Transverse colon (tissue), 4 donors: ENCODE results near the gene NDUFS7.
A peak's percentile ranks its signal among the peaks of the same experiment; 100 is the strongest.

Experiments
- EP300 ChIP-seq: sonication (generic); formaldehyde crosslinking; IDR thresholded peaks from one replicate; pipeline ENCODE4 v1.6.1; 2017; ENCODE audit warnings: antibody characterized with exemption, low read depth
- POLR2A ChIP-seq: fragments of 450-650 bp; IDR thresholded peaks from one replicate; pipeline ENCODE4 v1.6.1; 2016; ENCODE audit warnings: antibody characterized with exemption, mild to moderate bottlenecking, moderate library complexity
- POLR2AphosphoS5 ChIP-seq, 3 donors: sonication (generic); formaldehyde crosslinking; IDR thresholded peaks; one replicate each; pipeline ENCODE4 v1.6.1; 2016; ENCODE audit warnings: antibody characterized with exemption in 3 of 3
- TF ChIP-seq, protein P1 (sequence below), 5 experiments: fragments of 200-600 bp in 3 of 5; fragments of 450-650 bp in 2 of 5; sonication (generic) in 3 of 5; IDR thresholded peaks; 1 replicate in 2 of 5; 2 replicates in 3 of 5; pipeline ENCODE4 v1.5.1; 2016 to 2017; ENCODE audit warnings: antibody characterized with exemption in 5 of 5, inconsistent platforms in 3 of 5, mild to moderate bottlenecking in 2 of 5, moderate library complexity in 1 of 5

DNA sequence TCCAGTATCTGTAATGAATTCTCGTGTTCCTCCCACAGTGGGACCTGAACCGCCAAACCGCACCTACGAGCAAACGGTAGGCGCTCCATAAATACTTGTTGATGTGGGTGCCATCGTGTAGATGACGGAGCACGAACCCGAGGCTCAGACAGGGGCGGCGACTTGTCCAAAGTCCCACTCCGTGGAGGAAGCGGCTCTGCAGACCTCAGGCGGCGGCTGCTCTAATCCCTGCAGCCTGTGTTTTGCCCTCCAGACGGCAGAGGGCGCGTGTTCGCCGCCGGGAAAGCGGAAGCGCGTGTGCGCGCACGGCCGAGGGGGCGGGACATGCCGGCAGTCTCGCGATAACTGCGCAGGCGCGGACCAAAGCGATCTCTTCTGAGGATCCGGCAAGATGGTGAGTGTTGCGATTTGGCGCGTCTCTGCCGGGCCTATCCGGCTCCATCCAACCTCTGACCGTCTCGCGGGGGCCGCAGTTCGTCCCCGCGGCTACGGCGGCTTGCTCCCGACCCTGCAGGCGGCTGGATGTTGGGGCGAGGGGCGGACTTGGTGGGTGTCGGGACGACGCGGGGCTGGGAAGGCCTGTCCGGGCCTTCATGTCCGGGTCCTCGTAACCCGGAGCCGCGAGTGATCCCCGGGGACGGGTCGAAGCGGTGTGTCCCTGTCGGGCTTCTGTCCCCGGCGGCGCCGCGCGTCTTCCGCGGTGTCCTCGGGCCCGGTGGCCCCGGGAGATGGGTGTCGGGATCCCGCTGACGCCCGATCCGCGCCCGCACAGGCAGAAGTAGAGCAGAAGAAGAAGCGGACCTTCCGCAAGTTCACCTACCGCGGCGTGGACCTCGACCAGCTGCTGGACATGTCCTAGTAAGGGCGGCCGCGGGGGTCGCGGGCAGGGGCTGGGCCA, 54.6 kb downstream of the NDUFS7 start, which contains the start of gene RPS15:
- TF ChIP-seq, protein P1, sequence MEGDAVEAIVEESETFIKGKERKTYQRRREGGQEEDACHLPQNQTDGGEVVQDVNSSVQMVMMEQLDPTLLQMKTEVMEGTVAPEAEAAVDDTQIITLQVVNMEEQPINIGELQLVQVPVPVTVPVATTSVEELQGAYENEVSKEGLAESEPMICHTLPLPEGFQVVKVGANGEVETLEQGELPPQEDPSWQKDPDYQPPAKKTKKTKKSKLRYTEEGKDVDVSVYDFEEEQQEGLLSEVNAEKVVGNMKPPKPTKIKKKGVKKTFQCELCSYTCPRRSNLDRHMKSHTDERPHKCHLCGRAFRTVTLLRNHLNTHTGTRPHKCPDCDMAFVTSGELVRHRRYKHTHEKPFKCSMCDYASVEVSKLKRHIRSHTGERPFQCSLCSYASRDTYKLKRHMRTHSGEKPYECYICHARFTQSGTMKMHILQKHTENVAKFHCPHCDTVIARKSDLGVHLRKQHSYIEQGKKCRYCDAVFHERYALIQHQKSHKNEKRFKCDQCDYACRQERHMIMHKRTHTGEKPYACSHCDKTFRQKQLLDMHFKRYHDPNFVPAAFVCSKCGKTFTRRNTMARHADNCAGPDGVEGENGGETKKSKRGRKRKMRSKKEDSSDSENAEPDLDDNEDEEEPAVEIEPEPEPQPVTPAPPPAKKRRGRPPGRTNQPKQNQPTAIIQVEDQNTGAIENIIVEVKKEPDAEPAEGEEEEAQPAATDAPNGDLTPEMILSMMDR (IDR thresholded peaks at IDR 0.05): peak; percentile 91 to 98 (median 93)
- peak; percentile 94 to 97 (median 97) for TF ChIP-seq POLR2AphosphoS5 (IDR thresholded peaks at IDR 0.05)
- TF ChIP-seq POLR2A: peak; percentile 92
- no peak for TF ChIP-seq EP300
